Mucosa of descending colon (tissue), 3 donors: ENCODE results near the gene MTCL1. TPM values are rescaled to one million over a fixed set of nuclear protein-coding genes. Genes with fewer than 3 reads are reported as not detected.
A peak's percentile ranks its signal among the peaks of the same experiment; 100 is the strongest.

Experiments used
- ATAC-seq: fragments of 200-7000 bp; cut with Tn5 transposase; one replicate; pipeline ENCODE4 v1.9.1; 2020; ENCODE audit warnings: mild to moderate bottlenecking, moderate library complexity
- DNase-seq, 3 donors: peaks; one replicate each; pipeline ENCODE4 v3.0.0-alpha.2; 2020
- H3K36me3 ChIP-seq: fragments of 200-600 bp; one replicate; pipeline ENCODE4 v1.8.0; 2021; ENCODE audit warnings: low read depth, mild to moderate bottlenecking
- H3K4me1 ChIP-seq: fragments of 200-600 bp; one replicate; pipeline ENCODE4 v1.8.0; 2021; ENCODE audit warnings: low read depth, mild to moderate bottlenecking
- H3K4me3 ChIP-seq: fragments of 200-600 bp; one replicate; pipeline ENCODE4 v1.8.0; 2021; ENCODE audit warnings: mild to moderate bottlenecking
- H3K9me3 ChIP-seq: fragments of 200-600 bp; one replicate; pipeline ENCODE4 v1.8.0; 2021; ENCODE audit warnings: mild to moderate bottlenecking
- CTCF ChIP-seq: fragments of 200-600 bp; IDR thresholded peaks from one replicate; pipeline ENCODE4 v1.8.0; 2022; ENCODE audit warnings: antibody characterized with exemption, mild to moderate bottlenecking
- intact Hi-C, 2 donors: fragments of 100-400 bp; cut with DNase I in 1 of 2; cut with micrococcal nuclease in 1 of 2; formaldehyde crosslinking; loops; one replicate each; pipeline versions ENCODE4 v1.11.0 to v1.11.1; 2022; cut with DNase I, micrococcal nuclease
- total RNA-seq, 3 donors: library from RNA; stranded (reverse); fragmentation: NEBNext Ultra II Directional in 2 of 3; extraction: Animal tissue kit (Norgen Biotek cat#: 25700) in 2 of 3; gene quantifications; one replicate each; pipeline versions ENCODE4 v1.2.1 to v1.2.4, GENCODE V29; 2021 to 2023
- donor health status: DM: no; HTN: no; CAD: no; lungs with moderate emphysema.
- donor health status: DM: no; HTN: no; CAD: no.
- donor health status: DM: no; HTN: yes; CAD: no.

Gene MTCL1
- total RNA-seq, 3 donors from 2014 or later: 4.1 to 141 (median 15.4) TPM

GRCh38 chr18:8668381-8668780 is 37.0 kb upstream of the MTCL1 start:
- intact Hi-C loops: no loop called here
- Histone ChIP-seq H3K9me3 (no peaks in the 10 kb centered on the region), H3K4me1 (no peaks in the 10 kb centered on the region), H3K4me3 (no peak overlapping the region), H3K36me3 (no peaks in the 10 kb centered on the region)
- TF ChIP-seq CTCF: no peak
- ATAC-seq (no peak), DNase-seq (no peak)

- ATAC-seq (no peak), DNase-seq (no peak)
- H3K4me1 ChIP-seq: no peaks in the 10 kb centered on the region
- H3K36me3 ChIP-seq: no peaks in the 10 kb centered on the region
- TF ChIP-seq CTCF: no peak
- no peaks in the 10 kb centered on the region for H3K9me3 ChIP-seq
- intact Hi-C loops: no loop called here
- no peak overlapping the region for H3K4me3 ChIP-seq
Observed at GRCh38 chr18:8669571-8669970, 35.8 kb upstream of the MTCL1 start.

GRCh38 chr18:8673256-8674209 is 31.8 kb upstream of the MTCL1 start:
- ATAC-seq: no peak
- intact Hi-C loops: no loop called here

DNA sequence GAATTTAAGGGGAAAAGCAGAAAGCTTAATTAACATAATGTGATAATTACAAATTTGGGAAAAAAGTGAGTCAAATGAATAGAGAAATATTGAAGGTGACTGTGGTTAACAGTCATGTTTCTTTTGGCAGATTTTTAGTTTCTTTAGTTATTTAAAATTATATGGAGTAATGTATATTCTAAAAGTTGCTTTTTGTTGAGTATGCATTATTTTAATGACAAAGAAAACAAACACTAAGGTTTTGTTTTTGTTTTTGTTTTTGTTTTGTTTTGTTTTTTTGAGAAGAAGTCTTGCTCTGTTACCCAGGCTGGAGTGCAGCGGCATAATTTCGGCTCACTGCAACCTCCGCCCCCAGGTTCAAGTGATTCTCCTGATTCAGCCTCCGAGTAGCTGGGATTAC is 30.3 kb upstream of the MTCL1 start:
- intact Hi-C loops: no loop called here
- ATAC-seq (no peak), DNase-seq (no peak)
- H3K4me3 ChIP-seq: no peak overlapping the region
- no peaks in the 10 kb centered on the region for H3K36me3 ChIP-seq
- no peak for TF ChIP-seq CTCF
- no peaks in the 10 kb centered on the region for H3K9me3 ChIP-seq
- H3K4me1 ChIP-seq: no peaks in the 10 kb centered on the region

More at GRCh38 chr18:8673256-8674209, 31.8 kb upstream of the MTCL1 start:
- no peaks in the 10 kb centered on the region for H3K36me3 ChIP-seq
- H3K9me3 ChIP-seq: no peaks in the 10 kb centered on the region
- H3K4me1 ChIP-seq: no peaks in the 10 kb centered on the region
- no peak overlapping the region for H3K4me3 ChIP-seq
- TF ChIP-seq CTCF: no peak
- DNase-seq: peak in 1 of 3 donors; percentile 6

DNA sequence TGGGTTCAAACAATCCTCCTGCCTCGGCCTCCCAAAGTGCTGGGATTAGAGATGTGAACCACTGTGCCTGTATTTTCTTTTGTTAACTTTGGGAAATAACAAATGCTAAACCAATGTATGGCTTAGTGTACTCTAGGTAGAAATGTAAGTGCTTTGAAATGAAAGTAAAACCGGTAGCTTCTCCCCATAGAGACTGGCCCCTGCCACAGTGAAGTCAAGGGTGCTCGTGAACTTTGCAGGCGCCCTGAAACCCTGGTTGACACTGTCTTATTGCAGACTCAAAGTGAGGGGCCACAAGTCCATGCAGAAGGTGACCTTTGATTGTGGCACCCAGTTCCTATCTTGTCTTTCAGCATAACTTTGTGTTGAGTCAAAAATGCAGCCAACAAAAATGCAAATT is 24.2 kb upstream of the MTCL1 start:
- intact Hi-C loops: no loop called here
- Histone ChIP-seq H3K4me3 (no peak overlapping the region), H3K36me3 (no peaks in the 10 kb centered on the region), H3K9me3 (no peaks in the 10 kb centered on the region), H3K4me1 (no peaks in the 10 kb centered on the region)
- no peak for DNase-seq
- no peak for ATAC-seq
- no peak for TF ChIP-seq CTCF
